ENCODE data around the gene PNCK.
"Not testable (repeated sequence)": the region's sequence is repeated elsewhere in the genome, so short reads cannot be mapped to it uniquely, and the experiment has no call there.

Gene PNCK

GRCh38 chrX:153673428-153674218, at the start of gene PNCK:
PNCK (minus strand) TSS chrX:153673813; CDS start chrX:153673076, 737 bp downstream.
- DNase-seq: no peak

- no peak for DNase-seq
Measured at GRCh38 chrX:153722704-153723350, 49.2 kb upstream of the PNCK start.

GRCh38 chrX:153719701-153720100, 46.1 kb upstream of the PNCK start:
- no peak for DNase-seq

GRCh38 chrX:153719238-153719637, 45.6 kb upstream of the PNCK start:
- no peak for DNase-seq

- no peak for DNase-seq
Measured at GRCh38 chrX:153717445-153717844, 43.8 kb upstream of the PNCK start.

GRCh38 chrX:153714256-153714655, 40.6 kb upstream of the PNCK start:
- DNase-seq: no peak

GRCh38 chrX:153709726-153710674, 36.4 kb upstream of the PNCK start:
- DNase-seq: no peak

- peak in 1 of 2 experiments; percentile 81 for DNase-seq
Measured at GRCh38 chrX:153708415-153708814, 34.8 kb upstream of the PNCK start.

GRCh38 chrX:153707406-153707805, 33.8 kb upstream of the PNCK start:
- no peak for DNase-seq

GRCh38 chrX:153706799-153707198, 33.2 kb upstream of the PNCK start:
- no peak for DNase-seq

- DNase-seq: not testable (repeated sequence)
Measured at GRCh38 chrX:153705403-153706060, 31.9 kb upstream of the PNCK start.

- DNase-seq: not testable (repeated sequence)
Measured at GRCh38 chrX:153704631-153705402, 31.2 kb upstream of the PNCK start.

GRCh38 chrX:153704021-153704526, 30.5 kb upstream of the PNCK start:
- DNase-seq: no peak

GRCh38 chrX:153703036-153703370, 29.4 kb upstream of the PNCK start:
- DNase-seq: no peak

- DNase-seq: no peak
Measured at GRCh38 chrX:153702336-153703035, 28.9 kb upstream of the PNCK start.

- no peak for DNase-seq
Measured at GRCh38 chrX:153701706-153702105, 28.1 kb upstream of the PNCK start.

- DNase-seq: no peak
Measured at GRCh38 chrX:153700967-153701366, 27.4 kb upstream of the PNCK start.

GRCh38 chrX:153700376-153700945, 26.8 kb upstream of the PNCK start:
- DNase-seq: no peak

- not testable (repeated sequence) for DNase-seq
Measured at GRCh38 chrX:153699784-153700371, 26.3 kb upstream of the PNCK start.

- not testable (repeated sequence) for DNase-seq
Measured at GRCh38 chrX:153699210-153699783, 25.7 kb upstream of the PNCK start.
